Right lobe of liver (tissue), 6 donors: ENCODE results near the gene CENPM. TPM values are rescaled to one million over a fixed set of nuclear protein-coding genes. Genes with fewer than 3 reads are reported as not detected.

Experiments
- ATAC-seq, 4 donors: fragments of 200-7000 bp; cut with Tn5 transposase; one replicate each; pipeline ENCODE4 v1.9.1; 2020; ENCODE audit warnings: mild to moderate bottlenecking in 4 of 4, moderate library complexity in 4 of 4
- DNase-seq, 3 donors: peaks; one replicate each; pipeline ENCODE4 v3.0.0-alpha.2; 2020
- H3K27ac ChIP-seq, 3 donors: fragments of 200-600 bp; one replicate each; pipeline ENCODE4 v1.8.0; 2022
- H3K27me3 ChIP-seq, 2 donors: fragments of 200-600 bp; one replicate each; pipeline ENCODE4 v1.8.0; 2022
- H3K36me3 ChIP-seq, 4 donors: fragments of 200-600 bp; sonication (generic) in 1 of 4; one replicate each; pipeline versions ENCODE4 v1.5.1 to v1.8.0; 2017 to 2022; ENCODE audit warnings: control low read depth in 1 of 4
- H3K4me1 ChIP-seq, 4 donors: fragments of 200-600 bp; sonication (generic) in 1 of 4; one replicate each; pipeline versions ENCODE4 v1.5.1 to v1.8.0; 2017 to 2022; ENCODE audit warnings: control low read depth in 1 of 4
- H3K4me3 ChIP-seq, 3 donors: fragments of 200-600 bp; one replicate each; pipeline ENCODE4 v1.8.0; 2022
- H3K9me3 ChIP-seq, 4 donors: fragments of 200-600 bp; sonication (generic) in 1 of 4; one replicate each; pipeline versions ENCODE4 v1.5.1 to v1.8.0; 2017 to 2022; ENCODE audit warnings: control low read depth in 1 of 4
- POLR2A ChIP-seq: fragments of 450-650 bp; IDR thresholded peaks from one replicate; pipeline ENCODE4 v1.6.1; 2017; ENCODE audit warnings: antibody characterized with exemption, mild to moderate bottlenecking
- WGBS: methylation state at CpG from one replicate; pipeline ENCODE4 v1.1.6; 2018; ENCODE audit warnings: low coverage, low lambda C conversion rate; ENCODE audit not compliant: insufficient coverage; ENCODE audit errors: missing lambda C conversion rate; 5-methylcytosine and 5-hydroxymethylcytosine counted together
- intact Hi-C, 2 donors: fragments of 100-400 bp; cut with DNase I; formaldehyde crosslinking; loops; one replicate each; pipeline versions ENCODE4 v1.11.2 to v1.14.1; 2022
- total RNA-seq, 6 experiments: library from RNA; depleted of rRNA in 2 of 6; stranded (reverse); fragments of >200 nt in 2 of 6; fragmentation: NEBNext Ultra II Directional in 3 of 6; extraction: Animal tissue kit (Norgen Biotek cat#: 25700) in 3 of 6; gene quantifications; one replicate each; pipeline versions ENCODE4 v1.1.0 to v1.2.4, GENCODE V29; 2016 to 2023
- TF ChIP-seq, protein P1 (sequence below), 4 donors: fragments of 200-600 bp in 3 of 4; fragments of 450-650 bp in 1 of 4; IDR thresholded peaks; one replicate each; pipeline versions ENCODE4 v1.5.1 to v1.8.0; 2016 to 2022; ENCODE audit warnings: antibody characterized with exemption in 4 of 4, mild to moderate bottlenecking in 2 of 4
- donor health status: DM: no; HTN: yes; CAD: no.
- donor health status: DM: no; HTN: no; CAD: no.
- donor health status: DM: no; HTN: no; CAD: no.
- donor health status: DM: no; HTN: yes; CAD: no.
- donor health status: DM: no; HTN: yes; CAD: no.

The CENPM gene
- total RNA-seq, 6 experiments from 2014 or later: 0.29 to 3.7 (median 1.8) TPM; not detected in 2

DNA sequence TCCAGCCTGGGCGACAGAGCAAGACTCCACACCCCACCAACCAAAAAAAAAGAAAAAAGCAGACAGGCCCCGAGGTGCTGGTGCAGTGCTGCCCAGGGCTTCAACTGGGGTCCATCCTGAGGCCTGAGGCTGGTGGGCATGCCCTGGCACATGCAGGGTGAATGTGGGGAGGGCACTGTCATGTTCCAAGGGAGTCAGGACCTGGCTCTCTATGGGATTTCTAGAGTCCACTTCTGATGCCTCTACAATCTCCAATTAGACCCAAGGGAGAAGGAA lies 10.1 kb downstream of the CENPM start:
- no peak overlapping the region for H3K4me3 ChIP-seq
- intact Hi-C loops: loop anchor here in 1 of 2 donors (5.0 kb wide), 1 partner anchor 110 kb away; no protein-coding TSS in a partner anchor
- DNase-seq (no peak), ATAC-seq (no peak)
- TF ChIP-seq, protein P1, sequence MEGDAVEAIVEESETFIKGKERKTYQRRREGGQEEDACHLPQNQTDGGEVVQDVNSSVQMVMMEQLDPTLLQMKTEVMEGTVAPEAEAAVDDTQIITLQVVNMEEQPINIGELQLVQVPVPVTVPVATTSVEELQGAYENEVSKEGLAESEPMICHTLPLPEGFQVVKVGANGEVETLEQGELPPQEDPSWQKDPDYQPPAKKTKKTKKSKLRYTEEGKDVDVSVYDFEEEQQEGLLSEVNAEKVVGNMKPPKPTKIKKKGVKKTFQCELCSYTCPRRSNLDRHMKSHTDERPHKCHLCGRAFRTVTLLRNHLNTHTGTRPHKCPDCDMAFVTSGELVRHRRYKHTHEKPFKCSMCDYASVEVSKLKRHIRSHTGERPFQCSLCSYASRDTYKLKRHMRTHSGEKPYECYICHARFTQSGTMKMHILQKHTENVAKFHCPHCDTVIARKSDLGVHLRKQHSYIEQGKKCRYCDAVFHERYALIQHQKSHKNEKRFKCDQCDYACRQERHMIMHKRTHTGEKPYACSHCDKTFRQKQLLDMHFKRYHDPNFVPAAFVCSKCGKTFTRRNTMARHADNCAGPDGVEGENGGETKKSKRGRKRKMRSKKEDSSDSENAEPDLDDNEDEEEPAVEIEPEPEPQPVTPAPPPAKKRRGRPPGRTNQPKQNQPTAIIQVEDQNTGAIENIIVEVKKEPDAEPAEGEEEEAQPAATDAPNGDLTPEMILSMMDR (IDR thresholded peaks at IDR 0.05): no peak
- TF ChIP-seq POLR2A: no peak
- no CpG with 5 or more reads among the region's 2 CpGs for whole genome bisulfite sequencing
- no peak overlapping the region for H3K27ac ChIP-seq
- H3K36me3 ChIP-seq: no peaks in the 10 kb centered on the region
- no peaks in the 10 kb centered on the region for H3K9me3 ChIP-seq
- H3K4me1 ChIP-seq: no peaks in the 10 kb centered on the region
- H3K27me3 ChIP-seq: no peaks in the 10 kb centered on the region

DNA sequence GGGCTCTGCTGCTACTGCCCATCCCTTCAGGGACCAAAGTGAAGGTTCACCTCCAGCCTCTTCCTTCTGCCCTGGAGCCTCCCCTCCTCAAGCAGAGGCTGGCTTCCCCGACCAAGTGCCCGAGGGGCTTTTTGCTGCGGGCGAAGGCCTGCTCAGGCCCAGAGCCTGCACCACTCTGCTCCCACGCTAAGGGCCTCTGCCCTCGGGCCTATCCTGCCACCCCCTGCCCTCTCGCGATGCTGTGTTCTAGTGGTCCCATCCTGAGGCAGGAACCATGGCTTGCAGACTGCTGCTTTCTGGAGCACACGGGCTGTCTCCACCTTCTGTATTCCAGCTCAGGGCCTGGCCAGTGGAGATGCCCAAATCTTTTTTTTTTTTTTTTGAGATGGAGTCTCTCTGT lies 11.4 kb downstream of the CENPM start:
- Histone ChIP-seq H3K4me3 (no peak overlapping the region), H3K4me1 (no peaks in the 10 kb centered on the region), H3K27ac (no peak overlapping the region), H3K36me3 (no peaks in the 10 kb centered on the region), H3K9me3 (no peaks in the 10 kb centered on the region), H3K27me3 (no peaks in the 10 kb centered on the region)
- DNase-seq (no peak), ATAC-seq (no peak)
- intact Hi-C loops: loop anchor here in 1 of 2 donors (5.0 kb wide), 1 partner anchor 108 kb away; no protein-coding TSS in a partner anchor
- 90% methylated on average over 2 of the region's 9 CpGs for WGBS
- TF ChIP-seq, protein P1 (IDR thresholded peaks at IDR 0.05): no peak
- no peak for TF ChIP-seq POLR2A

- Histone ChIP-seq H3K27ac (no peak overlapping the region), H3K4me1 (no peaks in the 10 kb centered on the region), H3K4me3 (no peak overlapping the region), H3K27me3 (no peaks in the 10 kb centered on the region), H3K36me3 (no peaks in the 10 kb centered on the region), H3K9me3 (no peaks in the 10 kb centered on the region)
- no CpG with 5 or more reads among the region's 4 CpGs for WGBS
- ATAC-seq (no peak), DNase-seq (no peak)
- intact Hi-C loops: loop anchor here in 1 of 2 donors (5.0 kb wide), 1 partner anchor 108 kb away; no protein-coding TSS in a partner anchor
- no peak for TF ChIP-seq POLR2A
- TF ChIP-seq, protein P1 (IDR thresholded peaks at IDR 0.05): no peak
Measured at GRCh38 chr22:41935015-41935351, 12.0 kb downstream of the CENPM start.

GRCh38 chr22:41934284-41935014 lies 12.5 kb downstream of the CENPM start:
- no peaks in the 10 kb centered on the region for H3K36me3 ChIP-seq
- no peak overlapping the region for H3K27ac ChIP-seq
- TF ChIP-seq POLR2A: no peak
- TF ChIP-seq, protein P1 (IDR thresholded peaks at IDR 0.05): no peak
- H3K4me3 ChIP-seq: no peak overlapping the region
- DNase-seq: no peak
- no peaks in the 10 kb centered on the region for H3K9me3 ChIP-seq
- H3K27me3 ChIP-seq: no peaks in the 10 kb centered on the region
- 90% methylated on average over 6 of the region's 17 CpGs for WGBS
- H3K4me1 ChIP-seq: no peaks in the 10 kb centered on the region
- no peak for ATAC-seq
- intact Hi-C loops: loop anchor here (5.0 kb wide), 2 partner anchors 107 to 237 kb away; partner anchors contain the start of gene MEI1 (in 1 of the 2)
